HG03097 (cell line): Measurements from ENCODE around the gene APOOL.
"Not testable (repeated sequence)": the region's sequence is repeated elsewhere in the genome, so short reads cannot be mapped to it uniquely, and the experiment has no call there.

Source experiments
- ATAC-seq: cut with Tn5 transposase; IDR thresholded peaks from one replicate; pipeline ENCODE4 v1.9.1; 2021; ENCODE audit not compliant: unreplicated experiment, low FRiP score

The APOOL gene, protein sequence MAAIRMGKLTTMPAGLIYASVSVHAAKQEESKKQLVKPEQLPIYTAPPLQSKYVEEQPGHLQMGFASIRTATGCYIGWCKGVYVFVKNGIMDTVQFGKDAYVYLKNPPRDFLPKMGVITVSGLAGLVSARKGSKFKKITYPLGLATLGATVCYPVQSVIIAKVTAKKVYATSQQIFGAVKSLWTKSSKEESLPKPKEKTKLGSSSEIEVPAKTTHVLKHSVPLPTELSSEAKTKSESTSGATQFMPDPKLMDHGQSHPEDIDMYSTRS

DNA sequence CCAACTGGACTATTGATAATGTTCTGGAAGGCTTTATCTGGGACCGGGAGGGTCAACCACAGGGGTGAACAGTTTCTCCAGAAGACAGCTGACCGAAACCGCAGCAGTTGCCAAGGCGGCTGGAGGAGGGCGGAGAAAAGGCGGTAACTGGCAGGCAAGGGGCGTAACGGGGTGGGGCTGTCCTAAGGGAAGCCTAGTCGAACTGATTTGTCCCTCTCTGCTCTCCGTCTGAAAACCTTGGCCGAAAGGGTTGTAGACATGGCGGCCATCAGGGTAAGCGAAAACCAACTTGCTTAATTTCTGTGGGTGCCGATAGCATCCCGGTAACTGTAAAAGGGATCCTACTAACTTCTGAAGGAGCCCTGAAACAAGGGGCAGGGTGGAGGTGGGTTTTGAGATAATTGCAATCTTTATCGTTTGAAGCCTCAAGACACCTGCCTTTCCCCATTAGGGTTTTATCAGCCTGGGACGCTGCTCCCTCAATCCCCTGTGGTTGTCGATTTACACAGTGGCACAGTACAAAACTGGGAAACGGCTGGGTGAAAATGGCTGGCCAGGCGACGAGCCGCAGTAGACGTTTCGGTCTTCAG is at the start of gene APOOL:
Gene APOOL (plus strand): TSS at position 223 of the 590 bp plus-strand sequence. CDS start 36 bp downstream, at position 259.
- peak; percentile 93 for ATAC-seq

DNA sequence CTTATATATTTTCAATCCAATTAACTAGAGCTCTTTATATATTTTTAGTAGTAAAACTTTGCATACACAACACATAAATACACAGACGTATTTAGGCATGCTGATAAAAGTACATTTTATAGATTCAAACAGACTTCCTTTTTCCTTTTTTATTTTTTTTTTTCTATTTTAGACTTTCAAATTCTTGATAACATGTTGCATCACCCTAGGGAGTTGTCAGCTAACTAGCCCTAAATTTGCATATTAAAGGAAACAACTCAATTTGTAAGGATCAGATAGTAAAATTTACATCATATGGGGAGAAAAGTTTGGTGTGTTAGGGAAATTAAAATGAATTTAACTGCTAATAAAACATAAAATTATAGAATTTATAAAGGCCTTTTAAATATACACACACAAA is 47.4 kb upstream of the APOOL start:
- no peak for ATAC-seq

DNA sequence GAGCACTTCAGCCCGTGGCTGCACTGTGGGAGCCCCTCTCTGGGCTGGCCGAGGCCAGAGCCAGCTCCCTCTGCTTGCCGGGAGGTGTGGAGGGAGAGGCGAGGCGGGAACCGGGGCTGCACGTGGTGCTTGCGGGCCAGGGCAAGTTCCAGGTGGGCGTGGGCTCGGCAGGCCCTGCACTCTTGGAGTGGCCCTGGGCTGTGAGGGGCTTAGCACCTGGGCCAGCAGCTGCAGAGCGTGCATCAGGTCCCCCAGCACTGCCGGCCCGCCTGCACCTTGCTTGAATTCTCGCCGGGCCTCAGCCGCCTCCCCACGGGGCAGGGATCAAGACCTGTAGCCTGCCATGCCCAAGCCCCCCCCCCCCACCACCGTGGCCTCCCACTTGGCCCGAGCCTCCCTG is 28.9 kb upstream of the APOOL start:
- ATAC-seq: no peak

DNA sequence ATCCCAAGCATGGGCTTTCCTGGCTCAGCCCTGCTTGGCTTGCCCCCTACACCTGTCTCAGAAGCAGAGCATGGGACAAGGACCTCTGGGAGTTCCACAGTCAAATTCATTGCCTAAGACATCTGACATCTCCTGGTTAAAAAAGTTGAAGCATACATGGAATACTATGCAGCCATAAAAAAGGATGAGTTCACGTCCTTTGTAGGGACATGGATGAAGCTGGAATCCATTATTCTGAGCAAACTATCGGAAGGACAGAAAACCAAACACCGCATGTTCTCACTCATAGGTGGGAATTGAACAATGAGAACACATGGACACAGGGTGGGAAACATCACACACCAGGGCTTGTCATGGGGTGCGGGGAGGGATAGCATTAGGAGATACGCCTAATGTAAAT is 11.9 kb upstream of the APOOL start:
- ATAC-seq: not testable (repeated sequence)

DNA sequence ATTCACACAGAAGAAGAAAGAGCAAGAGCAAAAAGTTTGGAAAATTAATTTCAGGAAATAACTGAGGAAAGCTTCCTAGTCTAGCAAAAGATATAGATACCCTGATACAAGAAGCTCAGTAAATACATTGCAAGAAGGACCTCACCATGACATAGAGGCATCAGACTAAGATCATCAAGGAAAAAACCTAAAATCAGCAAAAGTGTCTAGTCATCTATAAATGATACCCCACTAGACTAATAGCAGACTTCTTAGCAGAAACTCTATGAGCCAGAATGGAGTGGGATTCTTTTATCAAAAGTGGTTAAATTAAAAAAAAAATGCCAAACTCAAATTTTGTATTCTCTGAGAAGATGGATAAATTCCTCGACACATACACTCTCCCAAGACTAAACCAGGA is 10.5 kb upstream of the APOOL start:
- no peak for ATAC-seq

DNA sequence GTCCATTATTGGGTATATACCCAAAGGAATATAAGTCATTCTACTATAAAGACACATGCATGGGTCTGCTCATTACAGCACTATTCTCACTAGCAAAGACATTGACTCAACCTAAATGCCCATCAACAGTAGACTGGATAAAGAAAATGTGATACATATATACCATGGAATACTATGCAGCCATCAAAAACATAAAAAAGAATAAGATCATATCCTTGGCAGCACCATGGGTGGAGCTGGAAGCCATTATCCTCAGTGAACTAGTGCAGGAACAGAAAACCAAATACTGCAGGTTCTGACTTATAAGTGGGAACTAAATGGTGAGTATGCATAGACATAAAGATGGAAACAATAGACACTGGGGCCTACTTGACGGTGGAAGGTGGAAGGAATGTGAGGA is 2.3 kb upstream of the APOOL start:
- no peak for ATAC-seq

DNA sequence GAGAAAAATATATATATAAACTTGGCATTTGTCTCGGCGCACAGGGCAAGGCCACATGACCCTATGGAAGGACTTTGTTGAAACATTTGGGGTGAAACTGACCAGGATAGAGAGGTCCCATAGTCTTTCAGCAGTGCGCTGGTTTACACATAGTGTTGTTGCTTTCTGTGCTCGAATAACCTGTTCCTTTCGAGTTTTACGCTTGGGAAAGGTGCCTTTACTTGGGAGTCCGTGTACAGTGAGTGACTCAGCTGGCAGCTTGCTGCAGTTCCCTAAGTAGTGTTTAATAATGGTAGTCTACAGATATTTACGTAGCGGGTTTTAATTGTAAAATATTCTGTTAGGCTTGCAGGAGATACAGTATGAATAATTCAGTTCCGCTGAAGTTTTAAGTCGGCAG is 578 bp downstream of the APOOL start:
- ATAC-seq: peak; percentile 4

DNA sequence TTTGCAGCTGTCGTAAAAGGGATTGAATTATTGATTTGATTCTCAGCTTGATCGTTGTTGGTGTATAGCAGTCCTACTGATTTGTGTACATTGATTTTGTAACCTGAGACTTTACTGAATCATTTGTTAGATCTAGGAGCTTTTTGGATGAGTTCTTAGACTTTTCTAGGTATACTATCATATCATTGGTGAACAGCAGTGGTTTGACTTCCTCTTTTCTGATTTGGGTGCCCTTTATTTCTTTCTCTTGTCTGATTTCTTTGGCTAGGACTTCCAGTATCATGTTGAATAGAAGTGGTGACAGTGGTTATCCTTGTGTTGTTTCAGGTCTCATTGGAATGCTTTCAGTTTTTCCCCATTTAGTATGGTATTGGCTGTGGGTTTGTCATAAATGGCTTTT is 8.4 kb downstream of the APOOL start:
- ATAC-seq: no peak

DNA sequence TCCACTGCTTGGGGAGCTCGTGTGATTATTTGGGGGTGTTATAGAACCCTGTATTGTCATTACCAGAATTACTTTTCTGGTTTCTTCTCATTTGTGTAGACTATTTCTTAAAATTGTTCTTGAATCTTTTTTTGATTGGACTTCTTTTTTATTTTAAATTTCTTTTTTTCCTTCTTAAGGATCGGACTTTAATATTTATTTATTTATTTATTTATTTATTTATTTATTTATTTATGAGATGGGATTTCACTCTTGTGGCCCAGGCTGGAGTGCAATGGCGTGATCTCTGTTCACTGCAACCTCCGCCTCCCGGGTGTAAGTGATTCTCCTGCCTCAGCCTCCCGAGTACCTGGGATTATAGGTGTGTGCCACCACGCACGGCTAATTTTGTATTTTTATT is 11.7 kb downstream of the APOOL start:
- not testable (repeated sequence) for ATAC-seq

DNA sequence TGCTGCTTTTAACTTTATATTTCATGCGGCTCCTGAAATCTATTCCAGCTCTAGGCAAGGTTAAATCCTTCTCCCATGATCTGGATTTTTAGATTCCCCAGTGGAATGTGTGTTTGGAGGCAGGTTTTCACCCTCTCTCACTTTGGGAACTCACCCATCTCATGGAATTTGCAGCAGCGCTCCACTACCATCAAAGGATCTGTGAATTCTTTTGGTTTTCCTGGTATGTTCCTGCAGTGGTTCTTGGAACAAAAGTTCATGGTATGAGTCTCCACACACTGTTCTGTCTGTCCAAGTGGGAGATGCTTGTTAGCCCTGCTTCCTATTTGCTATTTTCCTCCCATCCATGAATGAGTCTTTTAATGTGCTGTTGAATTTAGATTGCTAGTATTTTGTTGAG is 14.0 kb downstream of the APOOL start:
- no peak for ATAC-seq

DNA sequence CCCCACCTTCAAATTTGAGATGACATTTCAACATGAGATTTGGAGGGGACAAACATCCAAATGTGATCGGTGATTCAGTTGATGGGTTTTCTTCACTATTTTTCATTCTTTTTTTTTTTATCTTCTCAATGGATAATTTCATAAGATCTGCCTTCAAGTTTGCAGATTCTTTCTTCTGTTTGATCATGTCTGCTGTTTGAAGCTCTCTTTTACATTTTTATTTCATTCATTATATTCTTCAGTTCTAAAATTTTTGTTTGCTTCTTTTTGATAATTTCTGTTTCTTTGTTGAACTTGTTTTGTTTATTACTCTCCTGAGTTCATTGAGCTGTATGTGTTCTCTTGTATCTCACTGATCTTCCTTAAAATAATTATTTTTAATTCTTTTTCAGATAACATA is 14.8 kb downstream of the APOOL start:
- no peak for ATAC-seq

DNA sequence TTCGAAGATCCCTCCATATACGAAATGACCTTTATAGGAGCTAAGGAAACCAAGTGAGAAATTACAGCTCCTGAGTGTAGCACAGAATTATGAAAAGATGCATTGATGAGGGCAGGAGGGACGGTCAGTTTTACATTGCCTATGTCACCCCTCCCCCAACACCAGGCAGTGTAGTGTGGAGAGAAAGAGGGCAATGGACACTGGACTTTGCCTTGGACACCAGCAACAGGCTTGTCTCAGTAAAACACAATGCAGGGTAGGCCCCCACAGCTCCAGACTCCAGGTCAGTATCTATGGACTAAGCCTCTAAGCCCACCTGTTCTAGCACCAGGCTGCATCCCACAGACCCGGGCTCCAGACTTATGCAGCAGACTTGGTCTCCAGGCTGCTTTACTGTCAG is 16.5 kb downstream of the APOOL start:
- ATAC-seq: no peak

DNA sequence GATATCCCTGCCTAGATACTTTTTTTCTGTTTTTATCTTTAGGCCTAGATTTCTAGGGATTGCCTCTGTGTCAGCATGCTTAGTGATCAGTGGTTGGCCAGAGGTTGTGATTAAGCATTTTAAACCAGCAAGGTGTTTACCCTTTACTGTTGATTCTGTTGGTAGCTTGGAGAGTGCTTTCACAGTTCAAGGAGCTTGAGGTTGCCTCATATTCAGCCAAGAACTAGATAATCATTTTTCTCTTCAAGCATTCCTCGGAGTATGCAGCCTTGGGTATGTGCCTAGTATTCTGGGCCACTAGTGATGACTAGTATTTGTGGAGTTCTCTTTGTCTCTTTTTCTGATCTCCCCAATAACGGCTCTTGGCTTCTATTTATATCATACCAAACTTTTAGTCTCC is 20.4 kb downstream of the APOOL start:
- no peak for ATAC-seq

DNA sequence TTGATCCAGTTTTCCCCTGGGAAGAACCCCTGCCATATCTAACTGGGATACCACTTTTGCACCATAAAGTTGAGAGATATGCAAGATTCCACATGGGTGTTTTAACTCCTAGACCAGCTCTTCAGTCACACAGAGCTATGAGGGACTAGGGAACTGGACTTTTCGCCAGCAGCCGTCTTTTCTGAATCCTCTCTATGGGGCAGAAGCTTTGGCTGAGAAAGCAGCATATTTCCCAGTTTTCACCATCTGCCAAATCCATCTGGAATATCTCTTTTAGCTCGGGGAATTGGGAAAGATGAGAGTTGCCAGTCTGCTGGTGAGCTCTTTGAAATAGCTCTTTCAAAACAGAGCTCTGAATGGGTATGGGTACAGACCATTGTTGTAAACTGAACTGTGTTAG is 20.9 kb downstream of the APOOL start:
- no peak for ATAC-seq

DNA sequence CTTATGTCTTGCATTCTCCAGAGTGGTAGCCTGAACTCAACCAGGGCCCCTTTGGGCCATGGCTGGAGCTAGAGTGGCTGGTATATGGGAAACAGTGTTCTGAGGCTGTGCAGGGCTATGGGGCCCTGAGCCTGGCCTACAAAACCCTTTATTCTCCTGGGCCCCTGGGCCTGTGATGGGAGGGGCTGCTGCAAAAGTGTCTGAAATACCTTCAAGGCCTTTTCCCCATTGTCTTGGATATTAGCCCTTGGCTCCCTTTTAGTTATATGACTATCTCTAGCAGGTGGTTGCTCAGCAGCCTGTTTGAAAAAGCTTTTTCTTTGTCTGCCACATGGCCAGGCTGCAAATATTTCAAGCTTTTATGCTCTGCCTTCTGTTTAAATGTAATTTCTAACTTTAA is 22.5 kb downstream of the APOOL start:
- ATAC-seq: no peak

DNA sequence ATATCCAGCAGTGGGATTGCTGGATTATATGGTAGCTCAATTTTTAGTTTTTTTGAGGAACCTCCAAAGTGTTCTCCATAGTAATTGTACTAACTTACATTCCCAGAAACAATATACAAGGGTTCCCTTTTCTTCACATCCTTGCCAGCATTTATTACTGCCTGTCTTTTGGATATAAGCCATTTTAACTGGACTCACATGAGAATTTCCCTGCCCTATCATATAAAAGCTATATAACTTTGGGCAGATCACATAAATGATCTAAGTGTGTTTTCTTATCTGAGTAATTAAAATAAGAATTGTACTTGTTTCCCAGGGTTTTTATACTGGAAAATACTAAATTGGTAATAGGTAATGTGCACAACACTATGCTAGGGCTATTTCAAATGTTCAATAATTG is 25.4 kb downstream of the APOOL start:
- no peak for ATAC-seq

DNA sequence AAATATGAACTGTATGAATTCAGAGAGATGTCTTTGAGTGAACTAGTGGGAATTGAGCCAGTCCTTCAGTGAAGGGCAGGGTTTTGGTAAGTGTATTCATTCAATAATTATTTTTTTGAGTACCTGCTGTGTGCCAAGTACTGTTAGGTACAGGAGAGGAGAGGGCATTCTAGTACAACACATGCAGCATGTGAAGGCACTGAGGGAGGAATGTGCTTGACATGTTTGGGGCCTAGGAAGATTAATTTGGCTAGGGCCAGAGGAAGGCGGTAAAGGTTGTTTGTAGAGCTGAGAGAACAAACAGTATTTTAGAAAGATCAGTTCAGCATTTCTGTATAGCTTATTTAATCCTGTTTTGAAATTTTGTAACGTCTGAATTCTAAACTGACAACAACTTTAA is 27.8 kb downstream of the APOOL start:
- no peak for ATAC-seq

DNA sequence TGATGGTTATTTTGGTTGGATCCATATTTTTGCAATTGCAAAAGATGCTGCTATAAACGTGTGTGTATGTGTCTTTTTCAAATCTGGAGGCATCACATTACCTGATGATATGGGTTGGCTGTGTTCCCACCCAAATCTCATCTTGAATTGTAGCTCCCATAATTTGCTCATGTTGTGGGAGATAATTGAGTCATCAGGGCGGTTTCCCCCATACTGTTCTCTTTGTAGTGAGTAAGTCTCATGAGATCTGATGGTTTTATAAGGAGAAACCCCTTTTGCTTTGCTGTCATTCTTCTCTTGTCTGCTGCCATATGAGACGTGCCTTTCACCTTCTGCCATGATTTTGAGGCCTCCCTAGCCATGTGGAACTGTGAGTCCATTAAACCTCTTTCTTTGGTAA is 33.4 kb downstream of the APOOL start:
- no peak for ATAC-seq

DNA sequence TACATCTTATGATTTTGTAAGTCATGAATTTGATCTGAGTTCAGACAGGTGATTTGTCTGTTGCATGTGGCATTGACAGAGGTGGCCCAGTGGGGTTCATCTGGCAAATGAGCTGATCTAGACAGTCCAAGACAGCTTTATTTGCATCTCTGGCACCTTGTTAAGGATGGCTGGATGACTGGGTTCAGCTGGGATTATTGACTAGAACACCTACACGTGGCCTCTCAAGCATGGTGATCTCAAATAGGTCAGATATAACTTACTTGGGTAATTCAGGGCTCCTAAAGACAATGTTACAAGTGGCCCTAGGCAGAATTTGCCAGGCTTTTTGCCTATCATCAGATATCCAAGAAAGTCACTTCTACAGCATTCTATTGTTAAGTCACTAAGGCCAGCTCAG is 48.0 kb downstream of the APOOL start:
- ATAC-seq: no peak

DNA sequence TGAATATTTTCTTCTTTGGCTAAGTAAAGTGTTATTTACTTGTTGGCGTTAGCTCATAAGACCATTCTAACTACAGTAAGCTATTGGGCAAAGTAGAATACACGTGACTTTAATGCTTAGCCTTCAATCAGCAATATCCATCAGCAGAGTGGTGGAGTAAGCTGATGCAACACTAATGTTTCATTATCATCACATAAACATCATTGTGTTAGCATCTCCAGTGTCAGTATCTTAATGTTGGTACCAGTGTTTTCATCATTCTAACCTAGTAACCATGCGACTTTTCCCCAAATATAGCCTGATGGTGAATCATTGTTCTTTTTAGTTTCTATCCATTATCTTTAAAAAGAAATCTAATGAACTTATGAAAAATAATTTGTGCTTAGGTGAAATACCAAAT is 48.5 kb downstream of the APOOL start:
- no peak for ATAC-seq

DNA sequence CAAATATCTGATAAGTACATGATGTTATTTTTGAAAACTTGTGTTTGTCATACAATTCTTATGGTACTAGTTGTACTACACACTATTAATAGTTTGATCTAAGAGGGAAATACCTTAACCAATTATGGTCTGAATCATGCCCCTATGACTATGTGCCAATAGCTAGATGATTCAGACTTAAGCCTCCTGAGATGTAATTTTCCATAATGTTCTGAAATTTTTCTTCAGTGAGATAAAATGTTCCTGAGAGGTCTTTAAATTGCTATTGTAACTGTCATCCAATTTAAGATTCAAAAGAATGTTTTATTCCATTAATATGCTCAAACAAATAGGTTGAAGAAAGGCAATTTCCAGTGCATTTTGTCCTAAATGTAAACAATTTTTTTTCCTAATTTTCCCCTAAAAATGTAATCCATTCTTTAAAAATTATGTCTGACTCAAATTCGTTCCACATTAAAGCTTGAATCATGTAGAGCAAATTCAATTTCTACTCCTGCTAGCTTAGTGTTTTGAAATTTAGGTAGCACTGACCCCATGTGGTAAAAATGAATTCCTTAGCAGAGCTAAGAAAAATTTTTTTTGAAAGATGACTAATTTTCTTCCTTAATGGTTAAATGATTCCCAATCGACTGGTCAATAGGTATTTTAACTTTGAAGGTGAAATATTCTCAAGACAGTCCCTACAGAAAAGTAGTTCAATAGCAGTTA is 49.1 kb downstream of the APOOL start:
- no peak for ATAC-seq
